HG03025 (cell line): Measurements from ENCODE around the gene SPAG9.

ENCODE experiments used
- ATAC-seq: cut with Tn5 transposase; IDR thresholded peaks from one replicate; pipeline ENCODE4 v1.9.1; 2021; ENCODE audit warnings: mild to moderate bottlenecking, moderate library complexity; ENCODE audit not compliant: unreplicated experiment, low FRiP score

Gene SPAG9

GRCh38 chr17:51046046-51046445, 74.6 kb downstream of the SPAG9 start:
- no peak for ATAC-seq

- ATAC-seq = no peak
Observed at GRCh38 chr17:51045621-51046020, 75.0 kb downstream of the SPAG9 start.

GRCh38 chr17:51044976-51045375, 75.7 kb downstream of the SPAG9 start:
- no peak for ATAC-seq

DNA sequence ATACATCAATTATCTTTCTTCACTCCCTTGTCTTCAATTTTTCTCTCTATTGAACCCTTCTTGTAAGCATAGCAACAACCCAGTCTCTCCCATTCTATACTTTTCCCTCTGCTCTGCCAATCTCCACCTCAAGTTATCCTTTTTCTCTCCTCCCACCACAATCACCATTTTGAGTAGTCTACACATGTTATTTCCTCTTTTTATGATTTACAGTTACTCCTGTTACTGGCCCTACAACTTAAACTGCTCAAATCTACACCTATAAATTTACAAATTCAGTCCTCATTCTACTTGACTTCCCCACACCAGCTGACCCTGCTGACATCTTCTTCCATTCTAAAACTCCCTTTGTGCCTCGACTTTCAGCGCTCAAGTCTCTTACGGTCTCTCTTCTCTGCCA, 84.6 kb downstream of the SPAG9 start:
- ATAC-seq = no peak

DNA sequence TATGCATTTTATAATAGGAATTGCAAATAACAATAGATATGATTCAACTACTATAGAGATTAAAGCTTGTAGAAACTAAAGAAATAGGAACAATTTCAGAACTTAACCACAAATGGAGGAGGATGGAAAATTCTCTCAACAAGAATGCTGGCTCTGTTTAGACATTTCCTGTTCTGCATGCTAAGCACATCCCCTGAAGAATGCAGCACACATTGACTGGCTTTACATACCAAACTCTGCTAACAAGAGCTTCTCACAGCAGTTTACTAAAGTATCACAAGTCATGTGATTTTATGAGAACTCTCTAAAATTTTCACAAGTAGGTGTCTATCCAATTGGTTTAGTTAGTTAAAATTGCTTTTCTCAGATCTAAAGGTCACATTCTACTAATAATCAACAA, 85.2 kb downstream of the SPAG9 start:
- ATAC-seq = no peak

GRCh38 chr17:51034800-51035199, 85.9 kb downstream of the SPAG9 start:
- no peak for ATAC-seq

- no peak for ATAC-seq
Observed at GRCh38 chr17:51032850-51033249, 87.8 kb downstream of the SPAG9 start.

- ATAC-seq = no peak
Observed at GRCh38 chr17:51029568-51030463, 90.9 kb downstream of the SPAG9 start.

- ATAC-seq = no peak
Observed at GRCh38 chr17:51029142-51029541, 91.5 kb downstream of the SPAG9 start.

DNA sequence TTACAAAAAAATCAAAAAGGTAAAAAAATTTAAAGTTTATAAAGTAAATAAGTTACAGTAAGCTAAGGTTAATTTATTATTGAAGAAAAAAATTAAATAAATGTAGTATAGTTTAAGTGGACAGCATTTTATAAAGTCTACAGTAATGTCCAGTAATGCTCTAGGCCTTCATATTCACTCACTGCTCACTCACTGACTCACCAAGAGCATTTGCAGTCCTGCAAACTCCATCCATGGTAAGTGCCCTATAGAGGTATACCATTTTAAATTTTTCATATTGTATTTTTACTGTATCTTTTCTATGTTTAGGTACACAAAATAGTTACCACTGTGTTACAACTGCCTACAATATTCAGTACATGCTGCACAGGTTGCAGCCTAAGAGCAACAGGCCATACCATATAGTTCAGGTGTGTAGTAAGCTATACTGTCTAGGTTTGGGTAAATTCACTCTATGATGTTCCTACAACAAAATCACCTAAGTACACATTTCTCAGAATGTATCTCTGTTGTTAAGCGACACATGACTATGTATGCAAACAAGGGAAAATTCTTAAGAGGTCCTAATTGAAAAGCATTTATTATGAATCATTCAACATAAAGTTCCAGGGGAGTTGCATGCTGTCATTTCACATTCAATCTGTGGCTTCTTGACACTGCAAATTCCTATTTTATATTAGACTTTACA, 92.3 kb downstream of the SPAG9 start:
- ATAC-seq = no peak

- no peak for ATAC-seq
Observed at GRCh38 chr17:51018541-51018940, 102.1 kb downstream of the SPAG9 start.

DNA sequence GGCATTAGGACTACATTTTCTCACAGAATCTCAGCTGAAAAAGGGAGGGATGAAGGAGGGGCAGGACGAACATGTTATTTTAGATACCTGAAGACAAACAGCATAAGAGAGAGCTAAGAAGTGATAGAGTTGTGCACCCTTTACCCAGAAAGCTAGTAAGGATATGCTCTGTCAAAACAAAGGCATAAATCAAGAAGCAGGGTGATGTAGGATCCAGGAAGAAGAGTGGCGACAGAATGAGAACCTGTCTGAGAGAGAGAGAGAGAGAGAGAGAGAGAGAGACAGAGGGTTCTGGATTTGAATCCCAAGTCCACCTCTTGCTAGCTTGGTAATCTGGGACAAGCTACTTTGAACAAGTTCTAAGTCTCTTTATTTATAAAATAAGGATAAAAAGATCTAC, 103.4 kb downstream of the SPAG9 start:
- no peak for ATAC-seq

DNA sequence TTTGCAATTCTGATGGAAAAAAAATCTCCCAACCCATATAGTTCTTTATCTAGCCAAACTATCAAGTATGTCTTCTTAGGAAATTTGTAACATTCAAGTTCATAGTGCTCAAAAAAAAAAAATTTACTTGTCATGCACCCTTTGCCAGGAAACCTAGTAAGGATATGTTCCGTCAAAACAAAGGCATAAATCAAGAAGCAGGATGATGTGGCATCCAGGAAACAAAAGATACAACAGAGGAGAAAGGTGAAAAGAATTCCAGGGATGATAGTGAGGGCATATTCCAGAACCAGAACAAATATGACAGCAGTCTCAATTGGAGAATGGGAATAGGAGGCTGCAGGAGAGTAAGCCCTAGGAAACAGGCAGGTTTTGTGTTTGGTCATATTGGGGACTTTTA, 104.6 kb downstream of the SPAG9 start:
- no peak for ATAC-seq

DNA sequence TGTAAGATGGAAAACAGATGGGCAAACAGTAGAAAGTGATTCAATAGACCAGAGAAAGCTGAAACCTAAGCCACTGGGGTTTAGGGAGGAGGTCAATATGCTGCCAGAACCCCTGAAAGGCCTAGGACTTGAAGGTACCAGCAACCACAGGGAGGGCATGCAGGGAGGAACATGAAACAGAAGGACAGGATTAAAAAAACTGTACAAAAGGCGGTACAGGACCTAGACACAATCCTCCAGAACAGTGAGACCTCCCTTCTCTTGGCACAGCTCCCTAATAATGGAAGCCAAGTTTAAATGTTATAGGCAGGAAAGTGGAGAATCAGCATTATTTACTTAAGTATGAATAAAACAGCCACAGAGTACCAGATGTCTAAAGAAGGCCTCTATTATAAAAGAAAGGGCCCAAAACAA, 105.5 kb downstream of the SPAG9 start:
- no peak for ATAC-seq

DNA sequence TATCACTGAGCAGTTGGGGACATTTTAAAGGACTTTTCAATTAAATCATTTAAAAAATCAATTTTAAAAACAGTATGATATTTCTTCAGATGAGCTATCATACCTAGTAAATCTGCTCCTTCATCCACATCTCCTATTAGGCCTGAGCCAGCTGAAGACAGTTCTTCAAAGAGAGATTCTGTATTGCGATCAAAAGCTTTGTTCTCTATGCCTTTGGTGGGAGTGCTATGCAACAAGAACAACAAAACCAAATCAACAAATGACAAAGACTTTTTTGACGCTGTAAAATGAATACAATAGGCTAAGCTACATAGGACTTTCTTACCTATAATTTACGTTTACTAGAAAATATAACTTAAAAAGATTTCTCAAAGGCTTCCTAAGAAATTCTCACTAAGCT, 106.5 kb downstream of the SPAG9 start:
- no peak for ATAC-seq

DNA sequence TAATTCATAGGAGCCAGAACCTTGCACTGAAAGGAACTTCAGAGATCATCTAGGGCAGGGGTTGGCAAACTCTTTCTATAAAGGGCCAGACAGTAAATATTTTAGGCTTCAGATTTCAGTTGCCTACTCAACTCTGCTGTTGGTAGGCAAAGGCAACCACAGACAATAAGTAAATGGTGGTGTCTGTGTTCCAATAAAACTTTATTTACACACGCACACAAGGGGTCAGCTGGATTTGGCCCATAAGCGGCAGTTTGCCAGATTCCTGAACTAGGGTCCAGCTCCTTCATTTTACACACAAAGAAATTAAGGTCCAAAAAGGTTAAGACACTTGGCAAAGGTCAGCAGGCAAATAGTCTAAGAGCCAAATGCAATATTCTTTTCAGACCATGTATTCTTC, 107.3 kb downstream of the SPAG9 start:
- ATAC-seq = no peak

DNA sequence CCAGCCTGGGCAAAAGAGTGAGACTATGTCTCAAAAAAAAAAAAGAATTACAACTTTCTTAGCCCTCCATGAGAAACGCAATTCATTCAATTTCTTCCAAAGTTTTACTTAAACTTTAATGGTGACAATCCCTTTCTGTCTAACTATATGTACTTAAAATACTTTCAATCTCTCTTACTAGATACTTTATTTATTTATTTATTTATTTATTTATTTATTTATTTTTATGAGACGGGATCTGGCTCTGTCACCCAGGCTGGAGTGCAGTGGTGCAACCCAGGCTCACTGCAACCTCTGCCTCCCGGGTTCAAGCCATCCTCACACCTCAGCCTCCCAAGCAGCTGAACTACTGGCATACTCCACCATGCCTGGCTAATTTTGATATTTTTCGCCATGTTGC, 108.1 kb downstream of the SPAG9 start:
- no peak for ATAC-seq

DNA sequence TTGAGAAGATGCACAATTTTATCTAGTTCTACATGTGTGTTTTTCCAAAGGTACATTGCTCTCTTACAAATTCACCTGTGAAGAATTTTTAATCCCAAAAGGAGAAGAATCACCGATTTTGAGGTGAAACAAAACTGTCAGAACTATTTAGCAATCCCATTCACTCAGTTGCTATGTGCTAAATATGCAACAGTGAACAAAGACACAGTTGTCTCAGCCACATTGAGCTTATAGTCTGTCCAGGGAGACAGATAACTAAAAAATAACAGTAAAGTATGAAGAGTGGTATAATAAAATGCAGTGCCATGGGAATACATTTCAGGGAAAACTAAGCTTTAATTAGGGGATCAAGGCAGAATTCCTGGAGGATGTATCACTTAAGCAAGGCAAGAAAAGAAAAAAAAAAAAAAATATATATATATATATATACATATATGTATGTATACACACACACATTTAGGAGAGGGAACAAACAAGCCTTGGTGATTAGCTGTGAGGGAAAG, 110.4 kb downstream of the SPAG9 start:
- ATAC-seq = no peak

- no peak for ATAC-seq
Observed at GRCh38 chr17:51006601-51007000, 114.1 kb downstream of the SPAG9 start.

GRCh38 chr17:51005768-51006167, 114.9 kb downstream of the SPAG9 start:
- no peak for ATAC-seq

DNA sequence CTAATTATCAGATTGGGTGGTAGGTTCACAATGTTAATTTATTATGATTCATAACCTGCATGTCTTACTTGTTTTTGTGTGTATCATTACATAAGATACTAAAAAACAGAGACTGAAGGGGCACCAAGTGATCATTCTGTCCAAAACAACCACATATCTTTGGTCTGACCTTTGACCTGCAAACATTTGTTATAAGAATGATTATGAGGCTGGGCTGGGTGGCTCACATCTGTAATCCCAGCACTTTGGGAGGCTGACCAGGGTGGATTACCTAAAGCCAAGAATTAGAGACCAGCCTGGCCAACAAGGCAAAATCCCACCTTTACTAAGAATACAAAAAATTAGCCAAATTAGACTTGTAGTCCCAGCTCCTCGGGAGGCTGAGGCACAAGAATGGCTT, 116.4 kb downstream of the SPAG9 start:
- ATAC-seq = no peak
